GM04504 (cell line): ENCODE measurements around the gene ZNF765.
"Not testable (repeated sequence)": the region's sequence is repeated elsewhere in the genome, so short reads cannot be mapped to it uniquely, and the experiment has no call there.

ENCODE experiments used
- DNase-seq: peaks from one replicate; pipeline ENCODE4 v3.0.0-alpha.2; 2012; ENCODE audit warnings: low read depth

The ZNF765 gene

DNA sequence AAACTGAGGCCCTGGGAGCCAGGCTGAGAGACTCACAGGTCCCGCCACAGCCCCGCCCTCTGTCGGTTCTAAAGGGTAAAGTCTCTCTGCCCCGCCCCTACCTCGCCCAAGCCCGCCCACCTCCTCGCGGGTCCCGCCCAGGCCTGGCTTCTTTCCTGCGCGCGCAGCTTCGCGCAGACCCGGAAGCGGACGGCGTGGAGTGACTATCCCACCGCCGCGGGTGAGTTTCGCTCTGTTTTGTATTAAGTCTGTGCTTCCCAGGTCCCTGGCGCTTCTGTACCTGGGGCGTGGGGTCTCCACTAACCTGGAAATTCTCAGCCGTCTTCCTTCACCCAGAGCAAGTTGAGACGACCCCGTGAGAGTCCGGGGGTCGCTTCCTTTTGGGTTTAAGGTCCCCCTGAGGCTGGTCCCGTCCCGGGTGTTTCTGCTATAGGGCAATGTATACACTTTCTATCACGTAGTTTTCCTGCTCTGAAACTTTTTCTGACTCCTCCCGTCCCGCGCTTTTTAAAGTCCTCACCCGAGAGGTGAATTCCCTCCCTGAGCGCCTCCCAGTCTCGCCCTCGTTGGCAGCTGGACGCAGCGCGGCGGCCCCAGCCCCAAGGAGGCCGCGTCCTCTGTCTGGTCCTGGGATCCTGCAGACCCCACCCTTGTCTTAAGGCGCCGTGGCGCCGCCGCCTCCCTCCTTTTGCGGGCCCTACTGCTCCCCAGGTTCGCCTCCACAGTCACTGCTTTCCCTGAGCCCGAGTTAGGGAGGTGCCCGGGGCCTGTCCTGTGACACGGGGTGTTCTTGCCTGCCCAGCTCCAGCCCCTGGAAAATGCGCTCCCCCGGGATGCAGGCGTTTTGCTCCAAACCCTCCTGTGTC, at the start of gene ZNF765:
TSS of gene ZNF765 (plus strand) at position 176 of the 866 bp plus-strand sequence. CDS start 2,867 bp downstream, outside the sequence.
- peak; percentile 79 for DNase-seq

DNA sequence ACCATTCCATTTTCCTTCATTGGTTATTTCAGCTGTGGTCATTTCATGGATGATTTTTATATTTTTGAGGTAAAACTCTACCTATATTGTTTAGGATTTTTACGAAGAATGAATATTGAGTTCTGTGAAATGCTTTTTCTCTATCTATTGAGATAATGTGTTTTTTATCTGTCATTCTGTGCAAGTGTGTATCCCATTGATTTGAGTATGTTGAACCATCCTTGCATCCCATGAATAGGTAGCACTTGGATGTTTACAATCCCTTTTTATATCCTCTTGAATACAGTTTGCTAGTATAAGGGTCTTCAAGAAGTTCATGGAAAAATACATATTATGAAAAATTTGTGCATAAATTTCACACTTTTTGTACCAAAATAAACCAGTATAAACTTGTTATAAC, 39.2 kb upstream of the ZNF765 start:
- DNase-seq, result no peak

DNA sequence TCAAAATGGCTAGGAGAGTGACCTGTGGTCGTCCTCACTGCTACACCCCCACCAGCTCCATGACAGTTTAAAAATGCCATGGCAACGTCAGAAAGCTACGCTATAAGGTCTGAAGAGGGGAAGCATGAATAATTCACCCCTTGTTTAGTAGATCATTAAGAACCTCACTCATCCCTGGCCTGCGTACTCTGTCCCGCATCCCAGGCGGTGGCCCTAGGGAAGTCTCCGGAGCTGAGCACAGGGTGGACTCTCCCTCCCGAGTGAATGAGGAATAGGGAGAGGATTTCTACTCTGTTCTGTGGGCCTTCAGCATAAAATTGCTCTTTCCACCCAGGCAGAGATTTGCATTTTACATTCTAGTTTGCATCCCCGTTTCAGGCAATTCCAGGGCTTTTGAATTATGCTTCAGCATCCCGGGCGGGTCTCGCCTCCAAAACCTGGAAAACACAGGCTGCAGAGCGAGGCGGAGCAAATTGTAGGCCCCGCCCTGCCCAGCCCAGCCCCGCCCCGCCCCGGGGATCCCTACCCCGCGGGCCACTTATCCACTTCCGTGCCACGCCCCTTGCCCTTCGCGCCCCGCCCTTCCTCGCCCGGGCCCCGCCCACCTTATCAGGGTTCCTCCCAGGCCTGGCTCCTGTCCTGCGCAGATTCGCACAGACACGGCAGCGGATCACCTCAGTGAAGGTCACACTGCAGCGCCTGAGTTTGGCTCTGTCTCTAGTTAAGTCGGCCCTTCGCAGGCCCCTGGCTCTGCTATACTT, 36.9 kb upstream of the ZNF765 start:
- no peak for DNase-seq

DNA sequence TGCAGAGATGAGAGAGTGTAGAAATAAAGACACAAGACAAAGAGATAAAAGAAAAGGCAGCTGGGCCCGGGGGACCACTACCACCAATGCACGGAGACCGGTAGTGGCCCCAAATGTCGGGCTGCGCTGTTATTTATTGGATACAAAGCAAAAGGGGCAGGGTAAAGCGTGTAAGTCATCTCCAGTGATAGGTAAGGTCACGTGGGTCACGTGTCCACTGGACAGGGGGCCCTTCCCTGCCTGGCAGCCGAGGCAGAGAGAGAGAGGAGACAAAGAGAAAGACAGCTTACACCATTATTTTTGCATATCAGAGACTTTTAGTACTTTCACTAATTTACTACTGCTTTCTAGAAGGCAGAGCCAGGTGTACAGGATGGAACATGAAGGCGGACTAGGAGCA, 34.9 kb upstream of the ZNF765 start:
- DNase-seq, result not testable (repeated sequence)

DNA sequence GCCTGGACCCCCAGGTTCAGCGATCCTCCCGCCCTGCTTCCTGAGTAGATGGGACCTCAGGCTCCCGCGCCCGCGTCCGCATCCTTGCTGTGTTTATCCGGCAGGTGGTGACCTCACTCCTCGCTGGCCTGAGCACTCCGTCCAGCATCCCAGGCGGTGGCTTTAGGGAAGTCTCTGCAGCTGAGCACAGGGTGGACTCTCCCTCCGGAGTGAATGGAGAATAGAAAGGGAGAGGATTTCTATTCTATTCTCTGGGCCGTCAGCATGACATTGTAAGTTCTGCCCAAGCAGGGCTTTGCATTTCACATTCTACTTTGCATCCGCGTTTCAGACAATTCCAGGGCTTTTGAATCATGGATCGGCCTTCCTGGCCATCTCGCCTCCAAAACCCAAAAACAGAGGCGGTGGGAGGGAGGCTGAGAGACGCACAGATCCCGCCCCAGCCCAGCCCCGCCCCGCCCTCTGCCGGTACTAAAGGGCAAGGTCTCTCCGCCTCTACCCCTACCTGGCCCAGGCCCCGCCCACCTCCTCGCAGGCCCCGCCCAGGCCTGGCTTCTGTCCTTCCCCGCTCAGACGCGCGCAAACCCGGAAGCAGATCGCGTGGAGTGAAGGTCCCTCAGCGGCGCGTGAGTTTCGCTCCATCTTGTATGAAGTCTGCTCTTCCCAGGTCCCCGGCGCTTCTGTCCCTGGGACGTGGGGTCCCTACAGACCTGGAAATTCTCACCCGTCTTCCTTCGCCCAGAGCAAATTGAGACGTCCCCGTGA, 29.6 kb upstream of the ZNF765 start, which contains the start of gene ZNF525:
TSS of gene ZNF525 (plus strand) at position 572 of the 765 bp plus-strand sequence. CDS start 6,577 bp downstream, outside the sequence.
- DNase-seq, result peak; percentile 36

DNA sequence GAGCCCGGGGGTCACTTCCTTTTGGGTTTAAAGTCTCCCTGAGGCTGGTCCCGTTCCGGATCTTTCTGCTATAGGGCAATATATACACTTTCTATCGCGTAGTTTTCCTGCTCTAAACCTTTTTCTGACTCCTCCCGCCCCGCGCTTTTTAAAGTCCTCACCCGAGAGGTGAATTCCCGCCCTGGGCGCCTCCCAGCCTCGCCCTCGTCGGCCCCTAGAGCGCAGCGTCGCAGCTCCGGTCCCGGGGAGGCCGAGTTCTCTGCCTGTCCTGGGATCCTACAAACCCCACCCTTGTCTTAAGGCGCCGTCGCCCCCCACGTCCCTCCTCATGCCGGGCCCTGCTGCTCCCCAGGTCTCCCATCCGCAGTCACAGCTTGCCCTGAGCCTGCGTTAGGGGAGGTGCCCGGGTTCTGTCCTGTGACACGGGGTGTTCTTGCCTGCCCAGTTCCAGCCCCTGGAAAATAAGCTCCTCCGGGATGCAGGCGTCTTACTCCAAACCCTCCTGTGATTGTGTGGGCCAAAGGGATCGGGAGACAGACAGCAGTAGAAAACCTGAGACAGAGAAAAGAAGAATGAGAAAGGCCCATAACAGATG, 29.0 kb upstream of the ZNF765 start:
- DNase-seq, result peak; percentile 8

DNA sequence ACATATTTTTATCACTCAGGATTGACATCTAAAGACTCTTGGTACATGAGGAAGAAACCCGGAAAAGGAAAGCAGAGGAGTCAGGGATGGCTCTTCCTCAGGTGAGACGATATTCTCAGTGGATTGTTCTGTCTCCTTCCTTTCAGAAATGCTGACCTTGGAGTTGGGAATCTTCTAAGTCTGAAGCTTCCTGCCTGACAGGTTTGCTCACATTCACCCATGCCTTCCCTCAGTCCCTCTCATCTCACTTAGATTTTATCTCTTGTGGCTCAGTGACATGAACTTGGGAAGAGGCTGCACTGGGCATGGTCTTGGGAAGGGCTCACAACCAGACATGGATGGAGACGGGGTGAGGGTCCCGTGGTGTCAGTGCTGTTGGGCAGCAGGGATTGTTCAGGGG, 22.8 kb upstream of the ZNF765 start:
- DNase-seq, result no peak

DNA sequence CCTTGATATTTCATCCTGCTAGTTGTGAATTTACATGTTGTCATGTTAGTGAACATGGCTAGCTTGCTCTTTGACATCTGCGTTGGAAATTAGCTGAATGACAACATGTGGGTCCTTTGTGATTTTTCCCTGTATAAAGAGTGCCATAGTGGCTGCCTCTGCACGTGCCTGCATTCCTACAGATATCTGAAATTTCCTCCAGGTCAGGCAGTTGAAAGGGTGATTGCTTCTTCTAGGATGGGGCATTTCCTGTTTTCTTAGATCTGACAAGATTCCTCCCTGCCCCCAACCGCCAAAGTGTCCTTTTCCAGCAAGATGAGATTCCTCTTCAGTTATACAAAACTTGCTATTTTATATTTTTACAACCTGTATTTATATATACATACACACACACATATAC, 20.7 kb upstream of the ZNF765 start:
- DNase-seq, result no peak

DNA sequence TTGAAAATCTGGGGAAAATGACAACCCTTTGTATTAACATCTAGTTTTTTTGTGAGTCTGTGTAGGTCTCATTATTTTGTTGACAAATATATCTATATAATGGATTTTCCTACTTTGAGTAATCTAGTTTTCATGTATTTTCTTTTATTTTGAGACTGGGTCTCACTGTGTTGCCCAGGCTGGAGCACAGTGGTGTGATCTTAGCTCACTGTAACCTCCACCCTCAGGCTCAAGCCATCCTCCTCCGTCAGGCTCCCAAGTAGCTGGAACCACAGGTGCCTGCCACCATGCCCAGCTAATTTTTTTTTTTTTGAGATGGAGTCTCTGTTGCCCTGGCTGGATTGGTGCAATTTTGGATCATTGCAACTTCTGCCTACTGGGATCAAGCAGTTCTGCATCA, 20.2 kb upstream of the ZNF765 start:
- DNase-seq, result no peak

DNA sequence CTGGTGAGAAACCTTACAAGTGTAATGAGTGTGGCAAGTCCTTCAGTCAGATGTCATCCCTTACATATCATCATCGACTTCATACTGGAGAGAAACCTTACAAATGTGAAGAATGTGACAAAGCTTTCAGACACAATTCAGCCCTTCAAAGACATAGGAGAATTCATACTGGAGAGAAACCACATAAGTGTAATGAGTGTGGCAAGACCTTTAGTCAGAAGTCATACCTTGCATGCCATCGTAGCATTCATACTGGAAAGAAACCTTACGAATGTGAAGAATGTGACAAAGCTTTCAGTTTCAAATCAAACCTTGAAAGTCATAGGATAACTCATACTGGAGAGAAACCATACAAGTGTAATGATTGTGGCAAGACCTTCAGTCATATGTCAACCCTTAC, 13.6 kb upstream of the ZNF765 start:
- no peak for DNase-seq

DNA sequence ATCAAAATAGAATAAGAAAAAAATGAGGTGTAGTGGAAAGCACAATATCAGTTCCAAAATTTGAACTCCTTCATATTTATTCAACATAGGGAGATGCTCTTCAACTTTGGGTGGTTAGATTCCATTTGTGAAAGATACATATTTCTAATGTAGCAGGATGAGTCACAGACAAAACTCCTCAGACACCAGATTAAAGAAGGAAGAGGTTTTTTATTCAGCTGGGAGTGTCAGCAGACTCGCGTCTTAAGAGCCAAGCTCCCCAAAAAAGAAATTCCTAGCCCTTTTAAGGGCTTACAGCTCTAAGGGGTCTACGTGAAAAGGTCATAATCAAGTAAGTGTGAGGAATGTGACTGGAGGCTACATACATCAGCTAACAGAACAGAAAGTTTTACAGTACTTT, 6.8 kb upstream of the ZNF765 start:
- DNase-seq, result no peak

DNA sequence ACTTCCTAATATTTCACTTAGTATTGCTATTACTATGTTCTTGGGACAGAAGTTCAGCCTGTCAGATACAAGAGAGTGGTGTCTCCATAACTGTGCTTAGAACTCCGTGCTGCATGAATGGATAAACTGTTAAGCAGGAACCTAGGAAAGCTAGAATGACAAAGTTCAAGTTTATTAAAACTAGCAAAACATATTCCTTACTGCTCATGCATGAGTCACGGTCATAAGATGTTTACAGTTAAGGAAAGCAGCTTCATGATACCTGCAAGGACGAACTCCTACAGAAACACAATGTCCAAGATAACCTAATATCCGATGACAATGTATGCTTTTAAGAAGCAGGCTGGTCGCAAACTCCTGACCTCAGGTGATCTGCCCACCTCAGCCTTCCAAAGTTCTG, 6.0 kb upstream of the ZNF765 start:
- DNase-seq, result no peak

DNA sequence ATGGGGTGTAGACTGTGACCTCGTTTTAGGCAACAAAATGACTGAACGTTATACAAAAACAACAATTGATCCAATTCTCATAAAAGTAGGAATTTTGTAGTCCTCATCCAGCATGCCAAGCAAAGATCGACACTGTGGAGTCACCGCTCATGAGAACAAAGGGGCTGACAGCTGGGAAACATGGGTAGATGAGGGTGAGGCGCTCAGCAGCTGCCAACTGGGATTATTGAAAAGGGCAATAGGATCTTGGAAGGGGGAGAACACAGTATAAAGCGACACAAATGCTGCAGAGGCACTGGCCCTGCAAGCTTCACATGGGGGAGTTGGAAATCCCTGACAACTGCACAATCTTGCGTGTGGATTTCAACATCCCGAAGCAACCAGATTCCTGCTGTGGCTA, 5.4 kb upstream of the ZNF765 start:
- DNase-seq, result no peak

DNA sequence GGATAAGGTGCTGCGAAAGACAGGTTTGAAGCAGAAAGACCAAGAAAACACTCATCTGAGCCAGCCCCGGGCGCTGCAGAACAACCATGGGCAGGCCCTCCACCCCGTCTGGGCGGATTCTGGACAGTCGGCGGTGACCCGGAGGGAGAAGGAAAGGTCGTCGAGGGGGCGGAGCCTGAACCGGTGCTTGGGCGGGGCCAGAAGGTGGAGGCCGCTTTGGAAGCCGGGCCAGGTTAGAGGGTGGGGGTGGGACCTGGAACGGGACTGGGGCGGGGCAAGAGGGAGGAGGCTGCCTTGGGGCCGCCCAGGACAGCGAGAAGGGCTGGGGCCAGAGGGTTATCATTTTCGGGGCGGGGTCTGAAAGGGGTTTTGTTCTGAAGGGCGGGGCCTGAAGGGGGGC, 5.0 kb upstream of the ZNF765 start:
- DNase-seq, result no peak

DNA sequence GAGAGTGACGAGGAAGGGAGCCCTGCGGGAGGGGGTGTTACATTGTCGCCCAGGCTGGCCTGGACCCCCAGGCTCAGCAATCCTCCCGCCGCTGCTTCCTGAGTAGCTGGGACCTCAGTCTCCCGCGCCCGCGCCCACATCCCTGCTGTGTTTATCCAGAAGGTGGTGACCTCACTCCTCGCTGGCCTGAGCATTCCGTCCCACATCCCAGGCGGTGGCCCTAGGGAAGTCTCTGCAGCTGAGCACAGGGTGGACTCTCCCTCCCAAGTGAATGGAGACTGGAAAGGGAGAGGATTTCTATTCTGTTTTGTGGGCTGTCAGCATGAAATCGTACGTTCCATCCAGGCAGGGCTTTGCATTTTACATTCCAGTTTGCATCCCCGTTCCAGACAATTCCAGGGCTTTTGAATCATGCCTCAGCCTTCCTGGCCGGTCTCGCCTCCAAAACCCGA, 401 bp upstream of the ZNF765 start:
- peak; percentile 33 for DNase-seq

DNA sequence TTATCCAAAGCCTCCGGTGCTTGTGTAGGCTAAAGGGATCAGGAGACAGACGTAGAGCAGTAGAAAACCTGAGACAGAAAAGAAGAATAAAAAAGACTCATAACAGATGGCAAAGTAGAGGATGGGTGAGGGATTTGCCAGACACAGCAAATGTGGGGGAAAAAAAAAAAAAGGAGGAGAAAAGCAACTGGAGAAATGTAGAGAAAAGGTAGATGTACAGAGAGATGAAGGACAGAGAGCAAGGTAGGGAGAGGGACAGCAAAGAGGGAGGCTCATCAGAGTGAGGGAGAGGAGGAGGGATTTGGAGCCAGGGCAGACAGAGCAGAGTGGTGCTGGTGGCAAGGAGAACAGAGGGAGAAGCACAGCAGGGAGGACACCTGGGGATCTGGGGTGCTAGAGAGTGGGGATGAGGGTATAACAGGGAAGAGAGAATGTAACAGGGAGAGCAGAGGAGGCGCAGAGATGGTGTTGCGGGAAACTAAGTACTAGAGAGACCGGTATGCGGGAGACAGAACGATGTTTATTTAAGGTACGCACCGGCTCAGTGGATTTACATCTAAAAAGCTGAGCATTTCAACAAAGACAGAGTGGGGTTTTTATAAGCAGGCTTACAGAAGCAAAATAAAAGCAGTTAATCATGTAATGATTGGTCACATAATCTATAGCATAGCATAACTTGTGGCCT, 1.0 kb downstream of the ZNF765 start:
- DNase-seq, result not testable (repeated sequence)

DNA sequence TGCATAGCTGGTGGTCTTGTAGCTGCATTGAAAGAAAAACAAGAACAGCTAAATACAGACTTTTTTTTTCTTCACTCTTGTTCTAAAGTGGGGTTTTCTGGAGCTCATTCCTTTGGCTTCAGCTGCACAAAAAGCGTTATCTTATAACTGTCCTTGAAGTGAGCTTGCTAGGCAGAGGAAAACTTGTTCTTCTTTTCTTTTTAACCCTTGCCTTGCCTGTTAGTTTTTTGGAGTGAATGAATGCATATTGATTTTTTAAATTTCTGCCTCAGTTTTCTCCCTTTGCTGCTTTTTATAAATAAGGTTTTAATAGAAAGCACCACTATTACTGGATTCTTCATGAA, 1.5 kb downstream of the ZNF765 start:
- DNase-seq, result no peak

DNA sequence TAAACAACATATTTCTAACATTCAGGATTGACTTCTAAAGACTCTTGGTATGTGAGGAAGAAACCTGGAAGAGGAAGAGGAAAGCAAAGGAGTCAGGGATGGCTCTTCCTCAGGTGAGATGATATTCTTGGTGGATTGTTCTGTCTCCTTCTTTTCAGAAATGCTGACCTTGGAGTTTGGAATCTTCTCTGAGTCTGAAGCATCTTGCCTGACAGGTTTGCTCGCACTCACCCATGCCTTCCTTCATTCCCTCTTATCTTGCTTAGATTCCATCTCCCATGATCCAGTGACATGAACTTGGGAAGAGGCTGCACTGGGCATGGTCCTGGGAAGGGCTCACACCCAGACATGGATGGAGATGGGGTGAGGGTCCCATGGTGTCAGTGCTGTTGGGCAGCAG, 3.0 kb downstream of the ZNF765 start:
- not testable (repeated sequence) for DNase-seq

DNA sequence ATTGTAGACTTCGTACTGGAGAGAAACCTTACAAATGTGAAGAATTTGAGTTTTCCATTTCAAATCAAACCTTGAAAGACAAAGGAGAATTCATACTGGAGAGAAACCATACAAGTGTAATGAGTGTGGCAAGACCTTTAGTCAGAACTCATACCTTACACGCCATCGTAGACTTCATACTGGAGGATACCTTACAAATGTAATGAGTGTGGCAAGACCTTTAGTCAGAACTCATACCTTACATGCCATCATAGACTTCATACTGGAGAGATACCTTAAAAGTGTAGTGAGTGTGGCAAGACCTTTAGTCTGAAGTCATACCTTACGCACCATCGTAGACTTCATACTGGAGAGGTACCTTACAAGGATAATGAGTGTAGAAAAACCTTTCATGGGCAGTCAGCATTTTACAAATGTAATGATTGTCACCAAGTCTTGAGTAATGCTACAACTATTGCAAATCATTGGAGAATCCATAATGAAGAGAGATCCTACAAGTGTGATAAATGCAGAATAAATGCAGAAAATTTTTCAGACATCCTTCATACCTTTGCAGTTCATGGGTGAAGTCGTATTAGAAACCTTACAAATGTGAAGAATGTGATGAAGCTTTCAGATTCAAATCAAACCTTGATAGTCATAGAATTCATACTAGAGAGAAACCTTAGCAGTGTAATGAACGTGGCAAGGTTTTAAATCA, 14.7 kb downstream of the ZNF765 start:
- no peak for DNase-seq

DNA sequence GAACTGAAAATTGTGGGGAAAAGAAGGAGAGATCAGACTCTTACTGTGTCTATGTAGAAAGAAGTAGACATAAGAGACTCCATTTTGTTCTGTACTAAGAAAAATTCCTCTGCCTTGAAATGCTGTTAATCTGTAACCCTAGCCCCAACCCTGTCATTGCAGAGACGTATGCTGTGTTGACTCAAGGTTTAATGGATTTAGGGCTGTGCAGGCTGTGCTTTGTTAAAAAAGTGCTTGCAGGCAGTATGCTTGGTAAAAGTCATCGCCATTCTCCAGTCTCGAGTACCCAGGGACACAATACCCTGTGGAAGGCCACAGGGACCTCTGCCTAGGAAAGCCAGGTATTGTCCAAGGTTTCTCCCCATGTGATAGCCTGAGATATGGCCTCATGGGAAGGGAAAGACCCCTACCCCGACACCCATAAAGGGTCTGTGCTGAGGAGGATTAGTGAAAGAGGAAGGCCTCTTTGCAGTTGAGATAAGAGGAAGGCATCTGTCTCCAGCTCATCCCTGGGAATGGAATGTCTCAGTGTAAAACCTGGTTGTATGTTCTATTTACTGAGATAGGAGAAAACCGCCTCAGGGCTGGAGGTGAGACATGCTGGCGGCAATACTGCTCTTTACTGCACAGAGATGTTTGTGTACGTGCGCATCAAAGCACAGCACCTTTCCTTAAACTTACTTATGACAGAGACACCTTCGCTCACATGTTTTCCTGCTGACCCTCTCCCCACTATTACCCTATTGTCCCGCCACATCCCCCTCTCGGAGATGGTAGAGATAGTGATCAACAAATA, 25.8 kb downstream of the ZNF765 start:
- DNase-seq, result not testable (repeated sequence)
